Stimulated activated CD8-positive, alpha-beta memory T cell treated with anti-CD3 and anti-CD28 coated beads, Interleukin-7, amount 100 ng/mL, for 48 hours (primary cell): ENCODE measurements around the gene CHTOP.
"Not testable (repeated sequence)": the region's sequence is repeated elsewhere in the genome, so short reads cannot be mapped to it uniquely, and the experiment has no call there.

ENCODE experiments used
- DNase-seq, 2 donors: peaks; one replicate each; pipeline ENCODE4 v3.0.0-alpha.2; 2020; ENCODE audit warnings: low read depth in 1 of 2; ENCODE audit errors: extremely low read depth in 1 of 2

The CHTOP gene

GRCh38 chr1:153658400-153659174 lies 24.7 kb downstream of the CHTOP start, which contains the start of gene SNAPIN:
SNAPIN (plus strand) TSS chr1:153658703; CDS start chr1:153658744, 41 bp downstream.
- DNase-seq: peak; percentile 83 to 88

- no peak for DNase-seq
Measured at GRCh38 chr1:153659175-153659534, 25.3 kb downstream of the CHTOP start.

- DNase-seq: no peak
Measured at GRCh38 chr1:153659656-153660055, 25.8 kb downstream of the CHTOP start.

GRCh38 chr1:153661111-153661708 lies 27.3 kb downstream of the CHTOP start:
- DNase-seq: no peak

- DNase-seq: no peak
Measured at GRCh38 chr1:153662269-153662668, 28.4 kb downstream of the CHTOP start.

GRCh38 chr1:153663211-153663610 lies 29.3 kb downstream of the CHTOP start:
- no peak for DNase-seq

GRCh38 chr1:153667439-153667838 lies 33.6 kb downstream of the CHTOP start:
- DNase-seq: no peak

- DNase-seq: not testable (repeated sequence)
Measured at GRCh38 chr1:153668672-153669071, 34.8 kb downstream of the CHTOP start.

- no peak for DNase-seq
Measured at GRCh38 chr1:153669606-153670005, 35.7 kb downstream of the CHTOP start.

GRCh38 chr1:153670257-153670858 lies 36.5 kb downstream of the CHTOP start:
- DNase-seq: no peak

GRCh38 chr1:153670859-153671627 lies 37.2 kb downstream of the CHTOP start, which contains the start of gene ILF2:
ILF2 (minus strand) TSS chr1:153670993; CDS start chr1:153670922, 71 bp downstream.
- peak; percentile 87 to 96 for DNase-seq

- peak; percentile 26 to 39 for DNase-seq
Measured at GRCh38 chr1:153671628-153672353, 37.9 kb downstream of the CHTOP start.

GRCh38 chr1:153673511-153673910 lies 39.6 kb downstream of the CHTOP start:
- DNase-seq: no peak

GRCh38 chr1:153677718-153678518 lies 44.1 kb downstream of the CHTOP start:
- peak in 1 of 2 donors; percentile 20 for DNase-seq

GRCh38 chr1:153678519-153679336 lies 44.9 kb downstream of the CHTOP start, which contains the start of gene NPR1:
NPR1 (plus strand) TSS chr1:153678688; CDS start chr1:153679109, 421 bp downstream.
- no peak for DNase-seq

GRCh38 chr1:153679337-153680119 lies 45.7 kb downstream of the CHTOP start:
- no peak for DNase-seq

- no peak for DNase-seq
Measured at GRCh38 chr1:153680120-153680403, 46.2 kb downstream of the CHTOP start.

GRCh38 chr1:153682730-153683129 lies 48.9 kb downstream of the CHTOP start:
- DNase-seq: no peak
